Stomach (tissue), 4 donors: Measurements from ENCODE around the gene SNX32.

Source experiments
- EP300 ChIP-seq: sonication (generic); formaldehyde crosslinking; IDR thresholded peaks from one replicate; pipeline ENCODE4 v1.6.1; 2017; ENCODE audit warnings: antibody characterized with exemption
- POLR2A ChIP-seq, 4 donors: fragments of 450-650 bp; IDR thresholded peaks; one replicate each; pipeline ENCODE4 v1.6.1; 2016; ENCODE audit warnings: antibody characterized with exemption in 4 of 4, control low read depth in 2 of 4, mild to moderate bottlenecking in 1 of 4, moderate library complexity in 1 of 4
- POLR2AphosphoS5 ChIP-seq, 3 donors: sonication (generic); formaldehyde crosslinking; IDR thresholded peaks; one replicate each; pipeline ENCODE4 v1.6.1; 2016; ENCODE audit warnings: antibody characterized with exemption in 3 of 3
- TF ChIP-seq, protein P1 (sequence below), 7 experiments: fragments of 450-650 bp in 4 of 7; fragments of 200-600 bp in 3 of 7; sonication (generic) in 3 of 7; IDR thresholded peaks; one replicate each; pipeline ENCODE4 v1.5.1; 2016 to 2019; ENCODE audit warnings: antibody characterized with exemption in 7 of 7, control low read depth in 2 of 7, mild to moderate bottlenecking in 1 of 7

DNA sequence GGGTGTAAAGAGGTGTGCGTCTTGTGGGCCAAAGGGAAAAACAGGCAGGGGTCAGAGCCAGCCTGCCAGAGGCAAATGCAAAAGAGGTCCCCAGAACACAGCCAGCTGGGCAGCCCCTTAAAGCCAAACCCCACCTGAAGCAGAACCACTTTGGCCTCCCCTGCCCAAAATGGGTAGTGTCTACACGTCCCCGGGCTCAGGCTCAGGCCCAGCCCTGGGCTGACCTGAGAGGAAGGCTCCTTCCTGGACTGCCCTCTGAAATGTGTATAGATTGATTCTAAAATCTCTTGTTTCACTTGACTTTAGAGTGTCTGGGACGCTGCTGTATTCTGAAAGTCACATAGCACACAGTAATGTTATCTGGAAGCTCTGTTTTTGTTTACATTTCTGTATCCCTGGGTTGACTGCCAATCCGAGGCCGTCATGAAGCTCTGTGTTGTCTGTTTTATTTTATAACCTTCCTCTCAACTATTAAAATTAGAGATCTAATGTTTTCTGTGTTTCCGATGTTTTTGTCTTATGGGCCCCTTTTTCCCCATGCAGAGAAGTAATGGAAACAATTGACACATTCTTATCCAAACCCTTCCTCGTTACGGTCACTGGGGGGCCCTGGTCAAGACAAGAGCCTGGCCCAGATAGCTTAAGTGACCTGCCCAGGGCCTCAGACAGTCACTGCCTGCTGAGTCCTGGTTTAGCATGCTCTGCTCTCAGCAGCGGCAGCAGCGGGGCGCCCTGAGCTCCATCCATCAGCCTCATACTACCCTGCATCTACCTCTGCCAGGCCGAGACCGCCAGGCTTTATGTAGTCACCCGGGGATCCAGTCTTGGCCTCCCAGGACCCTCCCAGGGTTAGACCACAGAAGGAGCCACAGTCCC, 36.8 kb upstream of the SNX32 start:
- no peak for TF ChIP-seq POLR2AphosphoS5 (IDR thresholded peaks at IDR 0.05)
- TF ChIP-seq, protein P1, sequence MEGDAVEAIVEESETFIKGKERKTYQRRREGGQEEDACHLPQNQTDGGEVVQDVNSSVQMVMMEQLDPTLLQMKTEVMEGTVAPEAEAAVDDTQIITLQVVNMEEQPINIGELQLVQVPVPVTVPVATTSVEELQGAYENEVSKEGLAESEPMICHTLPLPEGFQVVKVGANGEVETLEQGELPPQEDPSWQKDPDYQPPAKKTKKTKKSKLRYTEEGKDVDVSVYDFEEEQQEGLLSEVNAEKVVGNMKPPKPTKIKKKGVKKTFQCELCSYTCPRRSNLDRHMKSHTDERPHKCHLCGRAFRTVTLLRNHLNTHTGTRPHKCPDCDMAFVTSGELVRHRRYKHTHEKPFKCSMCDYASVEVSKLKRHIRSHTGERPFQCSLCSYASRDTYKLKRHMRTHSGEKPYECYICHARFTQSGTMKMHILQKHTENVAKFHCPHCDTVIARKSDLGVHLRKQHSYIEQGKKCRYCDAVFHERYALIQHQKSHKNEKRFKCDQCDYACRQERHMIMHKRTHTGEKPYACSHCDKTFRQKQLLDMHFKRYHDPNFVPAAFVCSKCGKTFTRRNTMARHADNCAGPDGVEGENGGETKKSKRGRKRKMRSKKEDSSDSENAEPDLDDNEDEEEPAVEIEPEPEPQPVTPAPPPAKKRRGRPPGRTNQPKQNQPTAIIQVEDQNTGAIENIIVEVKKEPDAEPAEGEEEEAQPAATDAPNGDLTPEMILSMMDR (IDR thresholded peaks at IDR 0.05), result no peak
- no peak for TF ChIP-seq POLR2A (IDR thresholded peaks at IDR 0.05)
- no peak for TF ChIP-seq EP300
